Testis (tissue), 2 donors: ENCODE results near the gene ARHGAP26.

Experiments used
- CTCF ChIP-seq, 3 experiments: fragments of 450-650 bp in 2 of 3; fragments of 200-600 bp in 1 of 3; sonication (generic) in 1 of 3; IDR thresholded peaks; one replicate each; pipeline ENCODE4 v1.5.1; 2016 to 2019; ENCODE audit warnings: antibody characterized with exemption in 3 of 3, mild to moderate bottlenecking in 2 of 3, moderate library complexity in 1 of 3
- POLR2A ChIP-seq: fragments of 450-650 bp; IDR thresholded peaks from one replicate; pipeline ENCODE4 v1.6.1; 2017; ENCODE audit warnings: antibody characterized with exemption, mild to moderate bottlenecking, moderate library complexity

GRCh38 chr5:142941245-142941644 lies 171.1 kb downstream of the ARHGAP26 start:
- no peak for TF ChIP-seq CTCF (IDR thresholded peaks at IDR 0.05)
- no peak for TF ChIP-seq POLR2A
